BE2C (cell line): ENCODE data around the gene FAM98C.
"Not testable (repeated sequence)": the region's sequence is repeated elsewhere in the genome, so short reads cannot be mapped to it uniquely, and the experiment has no call there.

Source experiments
- DNase-seq: peaks from one replicate; pipeline ENCODE4 v3.0.0-alpha.2; 2020
- H3K27me3 ChIP-seq: fragments of 250-450 bp; sonication (Bioruptor Pico); 2 replicates; pipeline ENCODE4 v1.5.1; 2020; ENCODE audit warnings: mild to moderate bottlenecking
- H3K36me3 ChIP-seq: fragments of 250-450 bp; sonication (Bioruptor Pico); 2 replicates; pipeline ENCODE4 v1.5.1; 2020; ENCODE audit warnings: mild to moderate bottlenecking
- H3K4me1 ChIP-seq: fragments of 250-450 bp; sonication (Bioruptor Pico); 2 replicates; pipeline ENCODE4 v1.5.1; 2020
- H3K4me3 ChIP-seq: 2 replicates; pipeline ENCODE4 v1.5.1; 2011; ENCODE audit warnings: low read depth, low read length
- H3K9me3 ChIP-seq: fragments of 250-450 bp; sonication (Bioruptor Pico); 2 replicates; pipeline ENCODE4 v1.5.1; 2020
- TF ChIP-seq, protein P1 (sequence below): IDR thresholded peaks from 2 replicates; pipeline ENCODE4 v1.5.1; 2012; ENCODE audit warnings: mild to moderate bottlenecking, low read depth, low read length

Gene FAM98C

DNA sequence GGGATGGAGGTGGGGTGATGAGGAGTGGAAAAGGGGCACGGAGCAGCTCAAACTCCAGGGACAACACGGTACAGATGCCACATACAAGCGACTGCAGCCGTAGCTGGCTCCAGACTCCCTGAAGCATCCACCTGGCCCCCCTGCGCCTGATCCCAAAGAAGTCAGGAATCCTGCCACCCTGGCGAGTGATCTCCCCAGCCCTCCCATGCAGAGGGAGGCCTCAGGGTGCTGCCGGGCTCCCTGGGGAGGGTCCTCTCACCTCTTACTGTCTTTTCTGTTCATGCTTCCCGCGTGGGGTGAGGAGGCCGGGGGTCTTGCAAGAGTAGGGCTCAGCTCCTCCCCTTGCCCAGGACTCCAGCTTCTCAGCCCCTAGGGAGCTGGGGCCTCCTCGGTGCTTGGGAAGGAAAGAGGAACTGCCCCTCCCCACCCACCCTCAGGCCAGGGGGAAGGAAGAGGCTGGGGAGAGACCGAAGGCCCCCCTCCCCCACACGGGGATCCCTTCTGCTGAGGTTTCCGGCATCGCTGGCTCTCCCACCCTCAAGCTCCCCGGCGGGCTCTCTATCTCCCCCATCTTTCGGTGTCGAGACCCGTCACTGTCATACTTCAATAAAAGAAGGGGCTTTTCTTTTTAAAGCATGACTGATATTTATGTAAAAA, 23.0 kb downstream of the FAM98C start, which contains the start of gene RASGRP4:
RASGRP4 (minus strand) TSS at position 410 of the 657 bp plus-strand sequence; CDS start at position 282, 128 bp downstream.
- H3K4me1 ChIP-seq: no peaks in the 10 kb centered on the region
- H3K9me3 ChIP-seq: no peaks in the 10 kb centered on the region
- no peak for DNase-seq
- H3K4me3 ChIP-seq: no peak within 1 kb of the TSS
- TF ChIP-seq, protein P1, sequence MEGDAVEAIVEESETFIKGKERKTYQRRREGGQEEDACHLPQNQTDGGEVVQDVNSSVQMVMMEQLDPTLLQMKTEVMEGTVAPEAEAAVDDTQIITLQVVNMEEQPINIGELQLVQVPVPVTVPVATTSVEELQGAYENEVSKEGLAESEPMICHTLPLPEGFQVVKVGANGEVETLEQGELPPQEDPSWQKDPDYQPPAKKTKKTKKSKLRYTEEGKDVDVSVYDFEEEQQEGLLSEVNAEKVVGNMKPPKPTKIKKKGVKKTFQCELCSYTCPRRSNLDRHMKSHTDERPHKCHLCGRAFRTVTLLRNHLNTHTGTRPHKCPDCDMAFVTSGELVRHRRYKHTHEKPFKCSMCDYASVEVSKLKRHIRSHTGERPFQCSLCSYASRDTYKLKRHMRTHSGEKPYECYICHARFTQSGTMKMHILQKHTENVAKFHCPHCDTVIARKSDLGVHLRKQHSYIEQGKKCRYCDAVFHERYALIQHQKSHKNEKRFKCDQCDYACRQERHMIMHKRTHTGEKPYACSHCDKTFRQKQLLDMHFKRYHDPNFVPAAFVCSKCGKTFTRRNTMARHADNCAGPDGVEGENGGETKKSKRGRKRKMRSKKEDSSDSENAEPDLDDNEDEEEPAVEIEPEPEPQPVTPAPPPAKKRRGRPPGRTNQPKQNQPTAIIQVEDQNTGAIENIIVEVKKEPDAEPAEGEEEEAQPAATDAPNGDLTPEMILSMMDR: no peak
- no peaks in the 10 kb centered on the region for H3K27me3 ChIP-seq
- H3K36me3 ChIP-seq: no peaks in the 10 kb centered on the region

DNA sequence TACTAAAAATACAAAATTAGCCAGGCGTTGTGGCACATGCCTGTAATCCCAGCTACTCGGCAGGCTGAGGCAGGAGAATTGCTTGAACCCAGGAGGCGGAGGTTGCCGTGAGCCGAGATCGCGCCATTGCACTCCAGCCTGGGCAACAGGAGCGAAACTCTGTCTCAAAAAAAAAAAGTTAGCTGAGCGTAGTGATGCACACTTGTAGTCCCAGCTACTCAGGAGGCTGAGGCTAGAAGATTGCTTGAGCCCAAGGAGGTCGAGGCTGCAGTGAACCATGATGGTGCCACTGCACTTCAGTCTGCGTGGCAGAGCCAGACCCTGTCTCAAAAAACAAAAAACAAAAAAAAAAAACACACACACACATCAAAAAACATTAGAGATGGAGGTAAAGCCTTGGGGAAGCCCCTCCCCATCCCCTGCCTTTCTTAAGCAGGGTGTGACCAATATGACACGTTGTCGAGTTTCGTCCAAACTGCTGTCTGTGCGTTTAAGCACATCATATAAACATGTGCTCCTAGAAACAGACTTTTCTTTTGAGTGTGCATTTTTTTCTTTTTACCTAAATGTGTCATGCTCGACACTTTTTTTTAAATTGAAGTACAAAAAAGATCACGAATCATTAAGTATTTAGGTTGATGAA, 24.3 kb downstream of the FAM98C start:
- not testable (repeated sequence) for H3K4me3 ChIP-seq, H3K27me3 ChIP-seq, H3K4me1 ChIP-seq, DNase-seq, H3K36me3 ChIP-seq, H3K9me3 ChIP-seq

DNA sequence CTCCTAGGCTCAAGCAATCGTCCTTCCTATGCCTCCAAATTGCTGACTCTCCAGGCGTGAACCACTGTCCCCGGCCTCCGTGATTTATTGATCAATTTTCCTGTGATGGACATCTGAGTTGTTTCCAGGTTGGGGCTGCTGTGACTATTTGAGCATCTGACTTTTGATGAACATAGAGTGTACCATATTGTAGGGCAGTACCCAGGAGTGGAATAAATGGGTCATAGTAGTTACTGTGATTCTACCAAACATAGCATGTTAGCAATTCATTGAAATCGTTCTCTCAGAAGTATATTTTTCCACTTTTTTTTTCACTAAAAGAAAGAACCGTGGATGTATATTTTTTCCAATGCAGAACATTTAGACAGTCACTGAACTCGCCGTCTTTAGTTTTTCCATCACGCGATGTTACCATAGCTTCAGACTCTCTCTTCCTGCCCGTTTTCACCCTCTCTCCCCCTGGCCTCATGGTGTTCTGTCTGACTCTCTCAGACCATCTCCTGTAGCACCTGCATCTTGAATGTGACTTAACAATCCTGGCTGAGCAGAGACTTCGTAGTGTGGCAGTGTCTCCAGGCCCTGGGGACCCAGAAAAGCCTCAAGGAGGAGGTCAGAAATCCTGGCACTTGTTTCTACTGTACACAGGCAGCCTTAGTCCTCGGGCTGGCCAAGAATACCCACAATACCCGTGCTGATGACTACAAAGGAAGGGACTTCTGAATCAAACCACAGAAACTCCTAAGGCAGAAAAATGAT, 26.3 kb downstream of the FAM98C start:
- TF ChIP-seq, protein P1: no peak
- Histone ChIP-seq H3K4me1 (no peaks in the 10 kb centered on the region), H3K4me3 (no peak overlapping the region), H3K9me3 (no peaks in the 10 kb centered on the region), H3K36me3 (no peaks in the 10 kb centered on the region), H3K27me3 (no peaks in the 10 kb centered on the region; the same call in 1 of the 2 replicates)
- no peak for DNase-seq

DNA sequence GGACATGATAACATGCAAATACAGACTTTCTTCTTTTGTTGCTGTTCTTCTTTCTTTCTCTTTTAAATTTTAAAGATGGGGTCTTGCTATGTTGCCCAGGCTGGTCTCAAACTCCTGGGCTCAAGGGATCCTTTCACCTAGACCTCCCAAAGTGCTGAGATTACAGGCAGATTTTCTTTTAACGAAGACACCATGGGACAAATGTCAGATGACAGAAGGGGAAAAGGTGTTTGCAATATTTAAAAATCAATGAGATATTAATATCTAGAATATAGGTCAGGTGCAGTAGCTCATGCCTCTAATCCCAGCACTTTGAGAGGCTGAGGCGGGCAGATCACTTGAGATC, 26.9 kb downstream of the FAM98C start:
- Histone ChIP-seq H3K27me3 (no peaks in the 10 kb centered on the region; the same call in 1 of the 2 replicates), H3K9me3 (no peaks in the 10 kb centered on the region), H3K36me3 (no peaks in the 10 kb centered on the region), H3K4me1 (no peaks in the 10 kb centered on the region; the same call in 1 of the 2 replicates), H3K4me3 (no peak overlapping the region)
- DNase-seq: no peak
- TF ChIP-seq, protein P1: no peak

DNA sequence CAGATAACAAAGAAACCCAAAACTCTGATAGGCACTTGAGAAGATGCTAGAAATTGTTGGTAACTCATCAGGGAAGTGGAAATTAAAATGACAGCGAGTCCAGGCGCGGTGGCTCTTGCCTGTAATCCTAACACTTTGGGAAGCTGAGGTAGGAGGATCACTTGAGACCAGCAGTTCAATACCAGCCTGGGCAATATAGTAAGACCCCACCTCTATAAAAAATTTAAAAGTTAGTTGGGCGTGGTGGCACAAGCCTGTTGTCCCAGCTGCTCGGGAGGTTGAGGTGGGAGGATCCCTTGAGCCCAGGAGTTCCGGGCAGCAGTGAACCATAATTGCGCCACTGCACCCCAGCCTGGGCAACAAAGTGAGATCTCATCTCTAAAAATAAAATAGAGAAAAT, 28.0 kb downstream of the FAM98C start:
- Histone ChIP-seq H3K9me3 (no peaks in the 10 kb centered on the region), H3K27me3 (no peaks in the 10 kb centered on the region; the same call in 1 of the 2 replicates), H3K4me3 (no peak overlapping the region), H3K4me1 (no peaks in the 10 kb centered on the region; the same call in 1 of the 2 replicates), H3K36me3 (no peaks in the 10 kb centered on the region)
- no peak for DNase-seq
- TF ChIP-seq, protein P1: no peak

DNA sequence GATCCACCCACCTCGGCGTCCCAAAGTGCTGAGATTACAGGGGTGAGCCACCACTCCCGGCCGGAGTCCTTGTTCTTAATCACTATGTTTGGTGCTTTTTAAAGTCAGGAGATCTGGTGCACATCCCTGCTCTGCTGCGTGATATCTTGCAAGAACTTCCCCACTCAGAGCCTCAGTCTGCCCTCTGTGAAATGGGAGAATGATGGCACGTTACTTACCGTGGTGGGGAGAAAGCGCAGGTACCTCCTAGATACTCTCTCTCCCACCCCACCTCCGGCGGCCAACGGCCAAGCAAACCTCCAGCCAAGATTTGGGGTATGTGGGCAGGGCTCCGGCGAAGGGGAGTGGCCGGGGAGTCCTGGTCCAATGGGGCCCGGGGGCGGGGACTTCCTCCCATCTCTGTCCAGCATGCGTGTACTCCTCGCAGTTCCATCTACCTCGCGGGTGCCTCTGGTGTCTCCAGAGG, 30.4 kb downstream of the FAM98C start, which contains the start of gene RYR1:
RYR1 (plus strand) TSS at position 424 of the 466 bp plus-strand sequence. CDS start 139 bp downstream, outside the sequence.
- no peaks in the 10 kb centered on the region for H3K9me3 ChIP-seq
- H3K4me3 ChIP-seq: no peak within 1 kb of the TSS
- peak; percentile 66 for DNase-seq

More for the DNA sequence above, 30.4 kb downstream of the FAM98C start, which contains the start of gene RYR1:
- no peaks in the 10 kb centered on the region; the same call in 1 of the 2 replicates for H3K27me3 ChIP-seq
- H3K36me3 ChIP-seq: no peaks in the 10 kb centered on the region
- H3K4me1 ChIP-seq: no peaks in the 10 kb centered on the region; the same call in 1 of the 2 replicates
- TF ChIP-seq, protein P1: no peak
